GM18505 (cell line): ENCODE results near the gene TEX22.

Source experiments
- ATAC-seq: cut with Tn5 transposase; IDR thresholded peaks from one replicate; pipeline ENCODE4 v1.9.1; 2021; ENCODE audit not compliant: unreplicated experiment
- POLR2A ChIP-seq: IDR thresholded peaks from 4 replicates; pipeline ENCODE4 v1.6.1; 2011; ENCODE audit warnings: borderline replicate concordance; ENCODE audit not compliant: insufficient read depth, insufficient read length; ENCODE audit errors: extremely low read depth

The TEX22 gene

GRCh38 chr14:105390849-105391500 lies 7.4 kb upstream of the TEX22 start:
- TF ChIP-seq POLR2A: no peak
- ATAC-seq: no peak

- TF ChIP-seq POLR2A: no peak
Measured at GRCh38 chr14:105391541-105391940, 6.8 kb upstream of the TEX22 start.

GRCh38 chr14:105392131-105393090 lies 5.9 kb upstream of the TEX22 start:
- no peak for ATAC-seq
- TF ChIP-seq POLR2A: no peak

More at GRCh38 chr14:105391541-105391940, 6.8 kb upstream of the TEX22 start:
- no peak for ATAC-seq

DNA sequence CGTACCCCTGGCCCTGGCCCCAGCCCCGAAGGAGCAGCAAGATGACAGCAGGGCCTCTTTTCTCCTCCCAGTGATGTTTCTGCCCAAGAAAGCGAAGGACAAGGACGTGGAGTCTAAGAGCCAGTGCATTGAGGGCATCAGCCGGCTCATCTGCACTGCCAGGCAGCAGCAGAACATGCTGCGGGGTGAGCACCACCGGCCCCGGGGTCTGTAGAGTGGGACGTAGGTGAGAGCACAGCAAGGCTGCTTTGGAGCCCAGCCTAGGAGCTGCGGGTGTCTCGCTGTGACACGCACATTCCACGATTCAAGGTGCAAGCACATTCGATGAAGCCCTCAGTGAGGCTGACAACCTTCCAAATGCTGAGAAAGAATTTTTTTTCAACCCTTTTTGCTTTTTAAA lies 5.2 kb upstream of the TEX22 start:
- TF ChIP-seq POLR2A: no peak
- ATAC-seq: no peak

DNA sequence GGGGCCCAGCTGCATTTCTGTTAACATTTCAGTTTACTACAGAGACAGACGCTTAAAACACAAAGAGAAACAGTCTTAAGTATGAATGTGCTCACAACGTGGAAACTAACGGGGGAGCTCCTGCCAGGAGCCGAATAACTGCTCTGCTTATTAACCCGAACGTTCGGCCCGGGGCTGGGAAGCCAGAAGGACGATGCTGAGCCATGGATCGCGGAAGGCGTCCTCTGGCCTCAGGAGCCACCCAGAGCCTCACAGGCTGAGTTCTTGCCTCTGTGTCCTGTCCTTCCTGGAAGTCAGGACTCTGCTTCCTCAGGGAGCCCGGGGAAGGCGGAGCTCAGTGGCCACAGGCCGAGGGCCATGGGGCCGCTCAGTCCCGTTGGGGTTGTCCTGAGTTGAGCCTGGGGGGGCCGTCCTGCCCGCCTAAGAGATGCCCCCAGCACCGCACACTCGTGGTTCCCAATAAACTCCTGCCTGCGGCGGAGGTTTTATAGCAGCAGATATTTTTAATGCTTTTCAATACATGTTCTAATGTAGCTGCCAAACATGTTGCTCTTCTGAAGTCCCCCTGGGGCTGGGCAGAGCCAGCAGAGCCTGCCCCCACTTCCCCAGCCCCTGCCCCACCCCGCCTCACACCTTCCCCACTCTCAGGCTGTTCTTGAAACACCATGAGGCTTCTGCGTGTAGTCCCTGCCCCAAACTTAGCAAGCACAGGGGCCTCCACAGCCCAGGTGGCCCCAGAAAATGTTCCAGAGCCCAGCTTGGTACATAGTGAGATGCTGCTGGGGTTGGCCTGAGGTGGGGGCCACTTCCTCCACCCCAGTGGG lies 3.4 kb upstream of the TEX22 start:
- TF ChIP-seq POLR2A: no peak
- no peak for ATAC-seq

DNA sequence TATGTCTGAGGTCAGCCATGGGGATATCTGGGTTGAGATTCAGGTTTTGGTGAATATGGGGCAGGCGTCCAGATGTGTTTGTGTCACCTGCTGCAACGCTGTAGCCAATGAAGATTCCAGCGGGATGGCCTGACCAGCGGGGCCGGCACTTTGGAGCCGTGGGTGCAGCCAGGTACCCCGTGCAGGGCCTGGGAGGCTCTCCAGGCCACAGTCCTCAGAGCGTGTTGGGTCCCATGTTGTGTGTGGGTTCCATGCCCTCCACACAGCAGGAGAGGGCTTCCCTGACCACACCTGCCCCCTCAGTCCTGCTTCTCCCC lies 2.8 kb upstream of the TEX22 start:
- TF ChIP-seq POLR2A: no peak
- ATAC-seq: no peak

GRCh38 chr14:105397350-105397931 lies 897 bp upstream of the TEX22 start:
- TF ChIP-seq POLR2A: no peak
- ATAC-seq: no peak

- no peak for TF ChIP-seq POLR2A
- peak; percentile 31 for ATAC-seq
Measured at GRCh38 chr14:105398726-105399465, 558 bp downstream of the TEX22 start.

DNA sequence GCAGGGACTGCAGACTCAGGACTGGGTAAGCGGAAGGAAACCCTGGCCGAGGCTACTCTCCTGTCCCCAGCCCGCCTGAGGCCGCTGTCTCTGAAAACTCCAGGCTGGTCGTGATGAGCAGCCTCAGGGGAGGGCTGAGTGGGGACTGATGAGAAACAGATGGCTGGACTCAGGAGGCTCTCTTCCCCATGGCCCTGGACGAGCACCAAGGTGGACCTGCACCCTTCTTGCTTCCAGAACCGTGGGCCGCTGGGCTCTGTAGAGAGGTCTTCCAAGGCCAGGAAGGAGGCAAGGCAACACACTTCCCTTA lies 1.1 kb downstream of the TEX22 start:
- no peak for TF ChIP-seq POLR2A
- no peak for ATAC-seq

DNA sequence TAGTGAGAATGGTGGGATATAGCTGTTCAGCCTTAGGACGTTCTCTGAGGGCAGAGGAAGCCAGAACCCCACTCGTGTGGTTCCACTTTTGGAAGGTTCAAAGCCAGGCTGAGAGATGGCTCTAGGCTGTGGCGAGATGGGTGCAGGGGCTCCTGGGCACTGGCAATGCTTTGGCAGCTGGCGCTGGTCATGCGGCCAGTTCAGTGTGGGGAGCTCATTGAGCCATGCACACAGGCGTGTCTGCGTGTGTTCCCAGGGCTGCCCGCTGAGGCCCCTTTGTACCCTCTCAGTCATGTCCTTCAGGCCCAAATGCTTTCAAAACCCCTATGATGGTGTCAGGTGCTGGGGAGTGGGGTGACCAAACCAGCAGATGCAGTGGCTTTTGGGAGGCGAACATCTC lies 1.7 kb downstream of the TEX22 start:
- no peak for TF ChIP-seq POLR2A
- no peak for ATAC-seq

GRCh38 chr14:105401699-105402098 lies 3.4 kb downstream of the TEX22 start:
- ATAC-seq: no peak
- no peak for TF ChIP-seq POLR2A

GRCh38 chr14:105408592-105408991 lies 10.3 kb downstream of the TEX22 start:
- TF ChIP-seq POLR2A: no peak
- ATAC-seq: no peak
